Heart right ventricle (tissue), 16 donors: ENCODE data around the gene MAPK10. TPM values are rescaled to one million over a fixed set of nuclear protein-coding genes. Genes with fewer than 3 reads are reported as not detected.

Source experiments
- ATAC-seq, 8 donors: fragments of 200-7000 bp; cut with Tn5 transposase; one replicate each; pipeline ENCODE4 v1.9.1; 2020; ENCODE audit warnings: mild to moderate bottlenecking in 8 of 8, moderate library complexity in 8 of 8, moderate number of reproducible peaks in 1 of 8
- DNase-seq, 2 donors: peaks; one replicate each; pipeline ENCODE4 v3.0.0-alpha.2; 2020
- H3K27ac ChIP-seq, 10 donors: fragments of 200-600 bp; sonication (generic) in 2 of 10; one replicate each; pipeline versions ENCODE4 v1.5.0 to v1.8.0; 2020 to 2022; ENCODE audit warnings: mild to moderate bottlenecking in 3 of 10
- H3K27me3 ChIP-seq, 7 donors: fragments of 200-600 bp; one replicate each; pipeline ENCODE4 v1.8.0; 2021 to 2022; ENCODE audit warnings: mild to moderate bottlenecking in 2 of 7
- H3K36me3 ChIP-seq, 9 donors: fragments of 200-600 bp; sonication (generic) in 1 of 9; one replicate each; pipeline versions ENCODE4 v1.5.0 to v1.8.0; 2020 to 2022; ENCODE audit warnings: mild to moderate bottlenecking in 2 of 9
- H3K4me1 ChIP-seq, 9 donors: fragments of 200-600 bp; sonication (generic) in 1 of 9; one replicate each; pipeline versions ENCODE4 v1.5.0 to v1.8.0; 2020 to 2022; ENCODE audit warnings: mild to moderate bottlenecking in 4 of 9
- H3K4me3 ChIP-seq, 10 donors: fragments of 200-600 bp; sonication (generic) in 2 of 10; one replicate each; pipeline versions ENCODE4 v1.5.0 to v1.8.0; 2020 to 2022; ENCODE audit warnings: mild to moderate bottlenecking in 7 of 10, moderate library complexity in 2 of 10
- H3K9me3 ChIP-seq, 11 donors: fragments of 200-600 bp in 10 of 11; sonication (generic) in 2 of 11; one replicate each; pipeline versions ENCODE4 v1.5.0 to v1.8.0; 2013 to 2022; ENCODE audit warnings: mild to moderate bottlenecking in 2 of 11, control low read depth in 1 of 11, moderate library complexity in 1 of 11
- CTCF ChIP-seq, 9 donors: fragments of 200-600 bp; sonication (generic) in 2 of 9; IDR thresholded peaks; one replicate each; pipeline versions ENCODE4 v1.5.0 to v1.8.0; 2021 to 2022; ENCODE audit warnings: antibody characterized with exemption in 9 of 9, mild to moderate bottlenecking in 5 of 9, moderate library complexity in 1 of 9
- WGBS, 2 donors: extraction: QIAGEN DNeasy Blood & Tissue Kit; methylation state at CpG; one replicate each; pipeline ENCODE4 v1.1.7; 2013; ENCODE audit warnings: inconsistent platforms in 1 of 2; 5-methylcytosine and 5-hydroxymethylcytosine counted together
- intact Hi-C, 10 donors: fragments of 100-400 bp; cut with DNase I; formaldehyde crosslinking; loops; one replicate each; pipeline versions ENCODE4 v1.11.1 to v1.14.2; 2022
- polyA plus RNA-seq, 2 donors: library from polyadenylated mRNA; stranded (reverse); fragments of 200-250 nt; gene quantifications; one replicate each; pipeline ENCODE4 v1.2.3, GENCODE V29; 2013
- total RNA-seq, 10 donors: library from RNA; stranded (reverse); fragmentation: NEBNext Ultra II Directional in 3 of 10; extraction: Animal tissue kit (Norgen Biotek cat#: 25700) in 3 of 10; gene quantifications; one replicate each; pipeline versions ENCODE4 v1.2.1 to v1.2.4, GENCODE V29; 2021 to 2023
- donor health status: Arrhythmogenic right ventricular cardiomyopathy.
- donor health status: ischemic (EF 13 %, LVEDD 7.1; RV severe dilation, severe dysfunction).
- donor health status: healthy with polysubstance abuse.
- donor health status: DM: no; HTN: yes; CAD: no.
- donor health status: DM: no; HTN: no; CAD: no.
- donor health status: ischemic (EF 25% LVEDD 6.9; RV normal size, moderate dysfunction).
- donor health status: ischemic (EF 25% LVEDD 5.7; RV mildly dilated, moderate dysfunction).
- donor health status: healthy.
- donor health status: DM: yes; HTN: yes; CAD: no.
- donor health status: Ischemic cardiomyopathy.
- donor health status: ischemic (EF 35%, LVEDD 5.7; RV mildly dilated, moderate dysfunction).
- donor health status: nonischemic (EF 11% LVEDD 7.7; RV severe dilation, severe dysfunction).
- donor health status: DM: yes; HTN: yes; CAD: no.
- donor health status: PGD.
- donor health status: ischemic (EF 29% LVEDD 5.4; RV normal size, mild dysfunction).
- donor health status: nonischemic (EF 23%, LVEDD 6.1; RV moderate dilation, normal function).

The MAPK10 gene
- total and polyA plus RNA-seq, 12 donors, result 0.94 to 5.9 (median 2.6) TPM

GRCh38 chr4:86223472-86223871 is 136.4 kb downstream of the MAPK10 start:
- intact Hi-C loops, result no loop called here
- Histone ChIP-seq H3K4me1 (no peaks in the 10 kb centered on the region), H3K27me3 (no peaks in the 10 kb centered on the region), H3K9me3 (no peaks in the 10 kb centered on the region), H3K27ac (no peak overlapping the region), H3K4me3 (no peak overlapping the region), H3K36me3 (no peaks in the 10 kb centered on the region)
- WGBS, 2 donors, result 22 to 46% methylated on average over 3 of the region's 3 CpGs
- ATAC-seq (no peak), DNase-seq (no peak)
- TF ChIP-seq CTCF (IDR thresholded peaks at IDR 0.05), result peak in 3 of 9 donors; percentile 20 to 30 (median 25)

- Histone ChIP-seq H3K4me3 (no peak overlapping the region), H3K4me1 (no peaks in the 10 kb centered on the region), H3K27me3 (no peaks in the 10 kb centered on the region), H3K27ac (no peak overlapping the region), H3K9me3 (no peaks in the 10 kb centered on the region), H3K36me3 (no peaks in the 10 kb centered on the region)
- no peak for ATAC-seq
- no peak for DNase-seq
- 82 to 91% methylated on average over 4 of the region's 4 CpGs for WGBS, 2 donors
- no peak for TF ChIP-seq CTCF (IDR thresholded peaks at IDR 0.05)
- intact Hi-C loops, result no loop called here
Observed at GRCh38 chr4:86221002-86221401, 138.9 kb downstream of the MAPK10 start.

GRCh38 chr4:86220121-86220520 is 139.7 kb downstream of the MAPK10 start:
- Histone ChIP-seq H3K9me3 (peaks cover 0 to 8% (median under 1%) of the 10 kb centered on the region in 11 donors), H3K36me3 (no peaks in the 10 kb centered on the region), H3K4me3 (no peak overlapping the region), H3K4me1 (no peaks in the 10 kb centered on the region), H3K27ac (no peak overlapping the region), H3K27me3 (no peaks in the 10 kb centered on the region)
- no peak for TF ChIP-seq CTCF (IDR thresholded peaks at IDR 0.05)
- ATAC-seq (no peak), DNase-seq (no peak)
- 70 to 88% methylated on average over 1 of the region's 1 CpG for WGBS, 2 donors
- intact Hi-C loops, result no loop called here

GRCh38 chr4:86218746-86219473 is 140.9 kb downstream of the MAPK10 start:
- Histone ChIP-seq H3K4me3 (no peak overlapping the region), H3K27ac (no peak overlapping the region), H3K27me3 (no peaks in the 10 kb centered on the region), H3K4me1 (no peaks in the 10 kb centered on the region), H3K36me3 (peaks cover 0 to 3% (median 0%) of the 10 kb centered on the region in 9 donors), H3K9me3 (peaks cover 0 to 21% (median 12%) of the 10 kb centered on the region in 11 donors)
- TF ChIP-seq CTCF (IDR thresholded peaks at IDR 0.05), result no peak
- ATAC-seq, result no peak
- no peak for DNase-seq
- intact Hi-C loops, result no loop called here
- 42 to 56% methylated on average over 5 of the region's 5 CpGs for WGBS, 2 donors
